H9 (cell line): ENCODE results near the gene AQP10. TPM values are rescaled to one million over a fixed set of nuclear protein-coding genes. Genes with fewer than 3 reads are reported as not detected.

ENCODE experiments used
- DNase-seq: peaks from one replicate; pipeline ENCODE4 v3.0.0-alpha.2; 2017
- H2AFZ ChIP-seq: one replicate; pipeline ENCODE4 v1.6.1; 2013; ENCODE audit warnings: mild to moderate bottlenecking, low read length, control low read depth, moderate library complexity
- H2AK5ac ChIP-seq: 2 replicates; pipeline ENCODE4 v1.6.1; 2013; ENCODE audit warnings: low read length, control low read depth, mixed read lengths; ENCODE audit not compliant: insufficient read length
- H2BK120ac ChIP-seq: one replicate; pipeline ENCODE4 v1.6.1; 2013; ENCODE audit warnings: low read depth, mild to moderate bottlenecking, low read length, control low read depth, inconsistent platforms; ENCODE audit not compliant: poor library complexity, severe bottlenecking
- H2BK12ac ChIP-seq: 2 replicates; pipeline ENCODE4 v1.6.1; 2013; ENCODE audit warnings: low read length, control low read depth, mixed read lengths, low read depth; ENCODE audit not compliant: insufficient read length
- H2BK15ac ChIP-seq: 2 replicates; pipeline ENCODE4 v1.6.1; 2013; ENCODE audit warnings: low read depth, low read length, control low read depth
- H2BK20ac ChIP-seq: one replicate; pipeline ENCODE4 v1.6.1; 2013; ENCODE audit warnings: low read depth, mild to moderate bottlenecking, low read length, control low read depth, inconsistent platforms; ENCODE audit not compliant: poor library complexity, severe bottlenecking
- H2BK5ac ChIP-seq: 2 replicates; pipeline ENCODE4 v1.6.1; 2013; ENCODE audit warnings: low read length, control low read depth, mixed read lengths; ENCODE audit not compliant: insufficient read length
- H3K14ac ChIP-seq: 2 replicates; pipeline ENCODE4 v1.6.1; 2013; ENCODE audit warnings: low read length, control low read depth; ENCODE audit not compliant: insufficient read depth
- H3K18ac ChIP-seq: 2 replicates; pipeline ENCODE4 v1.6.1; 2013; ENCODE audit warnings: low read depth, mild to moderate bottlenecking, mixed read lengths, low read length, control low read depth; ENCODE audit not compliant: insufficient read length
- H3K23ac ChIP-seq: 2 replicates; pipeline ENCODE4 v1.6.1; 2013; ENCODE audit warnings: low read length, control low read depth, mixed read lengths, low read depth; ENCODE audit not compliant: insufficient read length
- H3K23me2 ChIP-seq: 2 replicates; pipeline ENCODE4 v1.6.1; 2013; ENCODE audit warnings: low read depth, mild to moderate bottlenecking, mixed read lengths, low read length, control low read depth; ENCODE audit not compliant: insufficient read length, poor library complexity, severe bottlenecking
- H3K27ac ChIP-seq: 2 replicates; pipeline ENCODE4 v1.5.1; 2013; ENCODE audit warnings: low read length, control low read depth, mixed read lengths, low read depth; ENCODE audit not compliant: insufficient read length
- H3K27me3 ChIP-seq: 2 replicates; pipeline ENCODE4 v1.6.1; 2013; ENCODE audit warnings: low read length, control low read depth, inconsistent platforms; ENCODE audit not compliant: insufficient read depth
- H3K4ac ChIP-seq: 2 replicates; pipeline ENCODE4 v1.6.1; 2013; ENCODE audit warnings: low read depth, mild to moderate bottlenecking, control low read depth, inconsistent platforms, low read length, moderate library complexity
- H3K4me1 ChIP-seq: 2 replicates; pipeline ENCODE4 v1.6.1; 2013; ENCODE audit warnings: low read length, control low read depth, inconsistent platforms; ENCODE audit not compliant: insufficient read depth
- H3K4me2 ChIP-seq: 2 replicates; pipeline ENCODE4 v1.6.1; 2013; ENCODE audit warnings: low read length, control low read depth, mixed read lengths; ENCODE audit not compliant: insufficient read length, insufficient read depth
- H3K56ac ChIP-seq: 2 replicates; pipeline ENCODE4 v1.6.1; 2013; ENCODE audit warnings: low read depth, mild to moderate bottlenecking, mixed read lengths, low read length, control low read depth; ENCODE audit not compliant: insufficient read length
- H3K79me1 ChIP-seq: 2 replicates; pipeline ENCODE4 v1.6.1; 2013; ENCODE audit warnings: low read depth, mild to moderate bottlenecking, moderate library complexity, low read length, control low read depth, inconsistent platforms; ENCODE audit not compliant: insufficient read depth, poor library complexity, severe bottlenecking
- H3K79me2 ChIP-seq: 2 replicates; pipeline ENCODE4 v1.6.1; 2013; ENCODE audit warnings: low read length, control low read depth, inconsistent platforms; ENCODE audit not compliant: insufficient read depth
- H3K9ac ChIP-seq: 2 replicates; pipeline ENCODE4 v1.6.1; 2013; ENCODE audit warnings: low read length, control low read depth, mixed read lengths; ENCODE audit not compliant: insufficient read length; ENCODE audit errors: extremely low read depth
- H3K9me3 ChIP-seq: one replicate; pipeline ENCODE4 v1.6.1; 2013; ENCODE audit warnings: low read depth, low read length, inconsistent platforms; ENCODE audit not compliant: control insufficient read depth
- H3T11ph ChIP-seq: one replicate; pipeline ENCODE4 v1.6.1; 2013; ENCODE audit warnings: mild to moderate bottlenecking, low read length, control low read depth, inconsistent platforms
- H4K20me1 ChIP-seq: one replicate; pipeline ENCODE4 v1.6.1; 2013; ENCODE audit not compliant: control insufficient read depth, insufficient read length, insufficient read depth
- H4K5ac ChIP-seq: 2 replicates; pipeline ENCODE4 v1.6.1; 2013; ENCODE audit warnings: low read depth, mild to moderate bottlenecking, mixed read lengths, low read length, control low read depth; ENCODE audit not compliant: insufficient read length
- H4K8ac ChIP-seq: replicated peaks from 2 replicates; pipeline ENCODE4 v1.6.1; 2013; ENCODE audit warnings: low read length, control low read depth, mixed read lengths, low read depth; ENCODE audit not compliant: insufficient read length
- H4K91ac ChIP-seq: 2 replicates; pipeline ENCODE4 v1.6.1; 2013; ENCODE audit warnings: low read depth, mild to moderate bottlenecking, moderate library complexity, mixed read lengths, low read length, control low read depth; ENCODE audit not compliant: insufficient read length
- H3K27ac Mint-ChIP-seq, 3 experiments: 2 replicates in 2 of 3; 3 replicates in 1 of 3; pipeline ENCODE4 v1.8.0; 2020 to 2021; ENCODE audit warnings: mixed read lengths in 3 of 3, mild to moderate bottlenecking in 1 of 3, moderate library complexity in 1 of 3
- H3K27me3 Mint-ChIP-seq: 2 replicates; pipeline ENCODE4 v1.8.0; 2021; ENCODE audit warnings: low read depth, mild to moderate bottlenecking, moderate library complexity, mixed read lengths
- H3K36me3 Mint-ChIP-seq, 3 experiments: 2 replicates in 2 of 3; 3 replicates in 1 of 3; pipeline ENCODE4 v1.8.0; 2020 to 2021; ENCODE audit warnings: low read depth in 3 of 3, mixed read lengths in 3 of 3; ENCODE audit not compliant: insufficient read depth in 1 of 3
- H3K4me1 Mint-ChIP-seq, 2 experiments: 2 replicates each; pipeline ENCODE4 v1.8.0; 2020; ENCODE audit warnings: mixed read lengths in 2 of 2
- H3K4me3 Mint-ChIP-seq, 2 experiments: 2 replicates in 1 of 2; 3 replicates in 1 of 2; pipeline ENCODE4 v1.8.0; 2020 to 2021; ENCODE audit warnings: mild to moderate bottlenecking in 2 of 2, mixed read lengths in 2 of 2, moderate library complexity in 1 of 2
- H3K9me3 Mint-ChIP-seq, 2 experiments: 2 replicates in 1 of 2; 3 replicates in 1 of 2; pipeline ENCODE4 v1.8.0; 2020; ENCODE audit warnings: mild to moderate bottlenecking in 2 of 2, mixed read lengths in 2 of 2, moderate library complexity in 1 of 2
- WGBS: extraction: QIAGEN DNeasy Blood & Tissue Kit; methylation state at CpG from one replicate; pipeline ENCODE4 v1.1.7; 2013; ENCODE audit warnings: missing lambda C conversion rate, low lambda C conversion rate, mixed read lengths; ENCODE audit not compliant: insufficient read length; ENCODE audit errors: extremely low coverage; 5-methylcytosine and 5-hydroxymethylcytosine counted together
- long read RNA-seq: library from polyadenylated mRNA; unstranded; transcript quantifications from one replicate; pipeline ENCODE4 v2.0.0, GENCODE V29; 2020
- total RNA-seq: library from RNA; stranded (reverse); gene quantifications from 2 replicates; pipeline ENCODE4 v1.2.1, GENCODE V29; 2021
- TF ChIP-seq, protein P1 (sequence below): fragments of 200-600 bp; sonication (generic); conservative IDR thresholded peaks from 3 replicates; pipeline ENCODE4 v1.8.0; 2021; ENCODE audit warnings: antibody characterized with exemption, mild to moderate bottlenecking

The AQP10 gene
- not detected in 2 replicates for total RNA-seq
- long read RNA-seq: 0 reads

GRCh38 chr1:154320882-154321608 is at the start of gene AQP10:
Gene AQP10 (plus strand): TSS chr1:154321093. CDS start chr1:154321156, 63 bp downstream.
- Histone ChIP-seq H2BK12ac (no peak within 1 kb of the TSS), H2BK15ac (no peak within 1 kb of the TSS), H2BK20ac (no peak within 1 kb of the TSS), H4K5ac (no peak within 1 kb of the TSS), H3K14ac (no peak within 1 kb of the TSS), H3K4ac (no peak within 1 kb of the TSS), H3K9me3 (no peaks in the 10 kb centered on the region), H4K20me1 (no peaks in the 10 kb centered on the region), H4K91ac (no peak within 1 kb of the TSS), H3K23ac (no peak within 1 kb of the TSS), H3T11ph (no peak within 1 kb of the TSS), H3K27me3 (no peaks in the 10 kb centered on the region), H3K56ac (no peak within 1 kb of the TSS), H2BK5ac (no peak within 1 kb of the TSS), H3K79me1 (no peaks in the 10 kb centered on the region), H3K27ac (no peak within 1 kb of the TSS), H3K18ac (no peak within 1 kb of the TSS), H2AFZ (no peak within 1 kb of the TSS), H3K79me2 (no peaks in the 10 kb centered on the region), H3K4me2 (no peak within 1 kb of the TSS), H3K4me1 (no peaks in the 10 kb centered on the region), H2BK120ac (no peak within 1 kb of the TSS), H3K9ac (no peak within 1 kb of the TSS), H3K23me2 (no peaks in the 10 kb centered on the region), H4K8ac (no peak within 1 kb of the TSS), H2AK5ac (no peak within 1 kb of the TSS)
- H3K27me3 Mint-ChIP-seq: peaks cover 27% of the 10 kb centered on the region
- DNase-seq: no peak
- WGBS: 100% methylated on average over 2 of the region's 9 CpGs
- H3K9me3 Mint-ChIP-seq: peaks cover 16 to 18% of the 10 kb centered on the region in 2 experiments
- H3K4me3 Mint-ChIP-seq: no peak within 1 kb of the TSS
- H3K27ac Mint-ChIP-seq: no peak within 1 kb of the TSS
- no peaks in the 10 kb centered on the region; a peak in 2 of 7 replicates for H3K36me3 Mint-ChIP-seq
- TF ChIP-seq, protein P1, sequence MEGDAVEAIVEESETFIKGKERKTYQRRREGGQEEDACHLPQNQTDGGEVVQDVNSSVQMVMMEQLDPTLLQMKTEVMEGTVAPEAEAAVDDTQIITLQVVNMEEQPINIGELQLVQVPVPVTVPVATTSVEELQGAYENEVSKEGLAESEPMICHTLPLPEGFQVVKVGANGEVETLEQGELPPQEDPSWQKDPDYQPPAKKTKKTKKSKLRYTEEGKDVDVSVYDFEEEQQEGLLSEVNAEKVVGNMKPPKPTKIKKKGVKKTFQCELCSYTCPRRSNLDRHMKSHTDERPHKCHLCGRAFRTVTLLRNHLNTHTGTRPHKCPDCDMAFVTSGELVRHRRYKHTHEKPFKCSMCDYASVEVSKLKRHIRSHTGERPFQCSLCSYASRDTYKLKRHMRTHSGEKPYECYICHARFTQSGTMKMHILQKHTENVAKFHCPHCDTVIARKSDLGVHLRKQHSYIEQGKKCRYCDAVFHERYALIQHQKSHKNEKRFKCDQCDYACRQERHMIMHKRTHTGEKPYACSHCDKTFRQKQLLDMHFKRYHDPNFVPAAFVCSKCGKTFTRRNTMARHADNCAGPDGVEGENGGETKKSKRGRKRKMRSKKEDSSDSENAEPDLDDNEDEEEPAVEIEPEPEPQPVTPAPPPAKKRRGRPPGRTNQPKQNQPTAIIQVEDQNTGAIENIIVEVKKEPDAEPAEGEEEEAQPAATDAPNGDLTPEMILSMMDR: no peak
- peaks cover 0 to 2% of the 10 kb centered on the region in 2 experiments; a peak in 2 of 4 replicates for H3K4me1 Mint-ChIP-seq
